Measurements from ENCODE around the gene C1orf105.

Gene C1orf105

DNA sequence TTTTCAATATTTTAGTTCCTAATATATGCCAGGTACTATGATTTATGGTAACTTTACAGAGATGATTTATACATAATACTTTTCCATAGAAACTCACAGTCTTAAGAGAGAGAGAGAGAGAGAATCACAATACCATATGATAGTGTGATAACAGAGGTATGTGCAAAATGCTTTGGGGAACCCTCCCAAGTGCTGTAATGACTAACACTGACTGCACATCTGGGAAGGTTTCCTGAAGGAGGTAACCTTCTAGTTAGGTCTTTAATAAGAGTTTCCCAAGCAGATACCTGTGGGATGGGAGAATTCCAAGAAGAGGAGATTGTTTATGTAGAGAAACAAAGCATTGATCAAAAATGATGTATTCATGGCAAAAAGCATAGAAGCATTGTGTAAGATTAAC, 58.0 kb downstream of the C1orf105 start:
- DNase-seq (ENCODE audit: low spot score): no peak
- TF ChIP-seq, protein P1, sequence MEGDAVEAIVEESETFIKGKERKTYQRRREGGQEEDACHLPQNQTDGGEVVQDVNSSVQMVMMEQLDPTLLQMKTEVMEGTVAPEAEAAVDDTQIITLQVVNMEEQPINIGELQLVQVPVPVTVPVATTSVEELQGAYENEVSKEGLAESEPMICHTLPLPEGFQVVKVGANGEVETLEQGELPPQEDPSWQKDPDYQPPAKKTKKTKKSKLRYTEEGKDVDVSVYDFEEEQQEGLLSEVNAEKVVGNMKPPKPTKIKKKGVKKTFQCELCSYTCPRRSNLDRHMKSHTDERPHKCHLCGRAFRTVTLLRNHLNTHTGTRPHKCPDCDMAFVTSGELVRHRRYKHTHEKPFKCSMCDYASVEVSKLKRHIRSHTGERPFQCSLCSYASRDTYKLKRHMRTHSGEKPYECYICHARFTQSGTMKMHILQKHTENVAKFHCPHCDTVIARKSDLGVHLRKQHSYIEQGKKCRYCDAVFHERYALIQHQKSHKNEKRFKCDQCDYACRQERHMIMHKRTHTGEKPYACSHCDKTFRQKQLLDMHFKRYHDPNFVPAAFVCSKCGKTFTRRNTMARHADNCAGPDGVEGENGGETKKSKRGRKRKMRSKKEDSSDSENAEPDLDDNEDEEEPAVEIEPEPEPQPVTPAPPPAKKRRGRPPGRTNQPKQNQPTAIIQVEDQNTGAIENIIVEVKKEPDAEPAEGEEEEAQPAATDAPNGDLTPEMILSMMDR (IDR thresholded peaks at IDR 0.05; ENCODE audit: extremely low read depth, insufficient read depth, missing control alignments): no peak
- in situ Hi-C loops (cut with MboI; ENCODE audit: low pct_unique_long_range_greater_than_20kb, low sequenced_read_pairs, unreplicated experiment): no loop called here

DNA sequence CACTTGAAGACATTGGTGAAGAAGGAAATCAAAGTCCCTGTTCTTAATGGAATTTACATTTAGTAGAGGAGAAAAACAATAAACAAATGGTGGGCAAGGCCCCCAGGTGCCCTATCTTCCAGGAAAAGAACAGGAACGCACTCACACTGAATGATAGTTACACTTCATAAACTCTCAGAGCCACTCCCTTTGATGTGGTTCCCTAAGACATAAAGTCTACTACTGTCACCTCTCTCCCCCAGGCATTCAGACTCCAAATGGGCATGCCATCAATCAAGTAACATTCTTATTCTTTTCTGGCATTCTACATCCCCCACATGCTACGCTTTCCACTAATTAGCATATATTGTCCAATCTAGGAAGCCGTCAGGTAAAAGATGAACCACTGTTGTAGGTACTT, 59.9 kb downstream of the C1orf105 start:
- no peak for DNase-seq (ENCODE audit: low spot score)
- TF ChIP-seq, protein P1 (IDR thresholded peaks at IDR 0.05; ENCODE audit: extremely low read depth, insufficient read depth, missing control alignments): no peak
- in situ Hi-C loops (cut with MboI; ENCODE audit: low pct_unique_long_range_greater_than_20kb, low sequenced_read_pairs, unreplicated experiment): no loop called here

DNA sequence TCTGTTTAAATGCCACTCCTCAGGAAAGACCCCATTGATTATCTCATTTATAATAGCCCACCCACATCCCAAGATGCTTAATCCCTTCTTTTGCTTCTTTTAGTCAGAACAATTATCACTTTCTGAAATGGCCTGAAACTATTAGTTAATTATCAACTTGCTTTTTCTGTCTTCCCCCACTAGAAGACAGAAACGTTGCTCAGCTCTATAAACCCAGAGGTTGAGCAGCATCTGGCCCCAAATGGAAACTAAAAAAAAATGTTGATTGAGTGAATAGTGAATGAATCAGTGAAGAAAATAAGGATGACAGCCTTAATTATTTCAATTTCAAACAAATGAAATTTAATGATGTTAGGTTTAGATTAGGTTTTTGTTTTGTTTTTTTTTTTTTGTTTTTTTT, 61.6 kb downstream of the C1orf105 start:
- in situ Hi-C loops (cut with MboI; ENCODE audit: low pct_unique_long_range_greater_than_20kb, low sequenced_read_pairs, unreplicated experiment): no loop called here
- no peak for DNase-seq (ENCODE audit: low spot score)
- TF ChIP-seq, protein P1 (IDR thresholded peaks at IDR 0.05; ENCODE audit: extremely low read depth, insufficient read depth, missing control alignments): no peak

DNA sequence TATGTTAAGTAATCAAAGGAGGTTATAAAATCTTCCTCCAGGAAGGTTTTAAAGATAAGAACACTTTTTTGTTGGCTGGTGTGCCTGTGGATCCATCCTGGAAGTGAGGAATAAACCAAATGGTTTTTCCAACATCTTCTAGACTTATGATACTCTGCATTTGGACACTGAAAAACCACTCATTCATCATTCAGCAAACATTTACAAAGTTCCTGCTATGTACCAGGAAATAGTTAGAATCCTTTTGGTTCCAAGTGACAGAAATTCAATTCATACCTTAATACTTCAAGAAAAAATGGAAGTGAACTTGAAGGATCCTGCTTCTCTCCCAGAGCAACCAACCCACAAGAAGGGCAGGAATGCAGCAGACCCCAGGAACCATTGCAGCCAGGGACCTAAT, 63.0 kb downstream of the C1orf105 start:
- TF ChIP-seq, protein P1 (IDR thresholded peaks at IDR 0.05; ENCODE audit: extremely low read depth, insufficient read depth, missing control alignments): no peak
- DNase-seq (ENCODE audit: low spot score): no peak
- in situ Hi-C loops (cut with MboI; ENCODE audit: low pct_unique_long_range_greater_than_20kb, low sequenced_read_pairs, unreplicated experiment): no loop called here

DNA sequence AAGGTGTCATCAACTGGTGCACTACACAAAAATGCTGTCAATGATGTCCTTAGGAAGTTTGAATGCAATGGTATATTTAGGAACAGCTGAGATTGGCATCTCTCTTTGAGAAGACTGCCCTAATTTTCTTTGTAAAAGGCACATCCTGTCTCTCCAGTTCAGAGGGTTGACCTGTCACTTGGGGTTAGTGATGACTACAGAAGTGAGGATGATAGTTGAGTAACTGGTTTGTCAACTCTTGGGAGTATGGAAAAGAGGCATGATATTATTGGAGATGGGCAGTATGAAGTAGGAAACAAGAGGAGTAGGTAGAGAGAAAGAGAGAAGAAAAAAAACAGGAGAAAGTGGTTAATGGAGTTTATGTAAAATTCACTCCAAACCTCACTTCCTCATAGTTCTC, 63.8 kb downstream of the C1orf105 start:
- no peak for DNase-seq (ENCODE audit: low spot score)
- in situ Hi-C loops (cut with MboI; ENCODE audit: low pct_unique_long_range_greater_than_20kb, low sequenced_read_pairs, unreplicated experiment): no loop called here
- TF ChIP-seq, protein P1 (IDR thresholded peaks at IDR 0.05; ENCODE audit: extremely low read depth, insufficient read depth, missing control alignments): no peak

DNA sequence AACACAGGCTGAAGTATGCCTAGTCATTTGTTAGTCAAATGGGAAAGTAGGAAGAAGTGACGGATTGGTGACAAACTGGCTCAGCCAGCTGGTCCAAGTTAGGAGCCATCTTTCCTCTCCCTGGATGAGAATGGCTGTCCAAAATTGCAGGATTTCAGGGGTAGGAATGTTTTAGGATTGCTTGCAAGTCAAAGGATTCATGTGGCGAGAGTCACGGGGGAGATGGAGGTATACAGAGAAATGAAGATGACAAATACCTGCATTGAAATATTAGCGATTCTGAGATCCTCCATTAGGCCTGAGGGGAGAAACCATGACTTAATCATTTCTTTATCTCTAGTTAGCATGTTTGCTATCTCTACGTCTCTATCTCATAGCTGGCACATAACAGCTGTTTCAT, 65.1 kb downstream of the C1orf105 start:
- in situ Hi-C loops (cut with MboI; ENCODE audit: low pct_unique_long_range_greater_than_20kb, low sequenced_read_pairs, unreplicated experiment): no loop called here
- TF ChIP-seq, protein P1 (IDR thresholded peaks at IDR 0.05; ENCODE audit: extremely low read depth, insufficient read depth, missing control alignments): no peak
- no peak for DNase-seq (ENCODE audit: low spot score)
